OCI-LY3 (cell line): ENCODE measurements around the gene WDFY4.

Source experiments
- H2AFZ ChIP-seq: fragments of 200-600, 300-600 bp; shearing (Covaris generic); 2 replicates; pipeline ENCODE4 v1.6.0; 2014; ENCODE audit warnings: antibody characterized with exemption, low read depth, low read length
- H3K27ac ChIP-seq: fragments of 200-600, 300-600 bp; sonication (generic); 2 replicates; pipeline ENCODE4 v1.5.1; 2014; ENCODE audit warnings: mild to moderate bottlenecking, low read length, moderate library complexity, mixed read lengths
- H3K27me3 ChIP-seq: fragments of 200-600, 300-600 bp; sonication (generic); 2 replicates; pipeline ENCODE4 v1.6.1; 2014; ENCODE audit warnings: low read depth, low read length, mixed read lengths
- H3K36me3 ChIP-seq: fragments of 200-600, 300-600 bp; sonication (generic); replicated peaks from 2 replicates; pipeline ENCODE3; 2014; ENCODE audit warnings: low read depth, low read length, mixed read lengths
- H3K4me1 ChIP-seq: fragments of 300-600, 200-600 bp; sonication (generic); 2 replicates; pipeline ENCODE4 v1.6.1; 2014; ENCODE audit warnings: low read length, mixed read lengths
- H3K4me2 ChIP-seq: fragments of 200-600, 300-600 bp; sonication (generic); 2 replicates; pipeline ENCODE4 v1.6.1; 2014; ENCODE audit warnings: low read length, mixed read lengths
- H3K4me3 ChIP-seq: fragments of 300-600, 200-600 bp; sonication (generic); 2 replicates; pipeline ENCODE4 v1.5.1; 2014; ENCODE audit warnings: antibody characterized with exemption, mild to moderate bottlenecking, low read length, moderate library complexity
- H3K79me2 ChIP-seq: fragments of 300-600, 200-600 bp; shearing (Covaris generic); 2 replicates; pipeline ENCODE4 v1.6.1; 2014; ENCODE audit warnings: mild to moderate bottlenecking, low read length, mixed read lengths
- H3K9ac ChIP-seq: fragments of 300-600, 200-600 bp; shearing (Covaris generic); 2 replicates; pipeline ENCODE4 v1.6.0; 2014; ENCODE audit warnings: mild to moderate bottlenecking, low read length, moderate library complexity
- H3K9me3 ChIP-seq: fragments of 200-600, 300-600 bp; shearing (Covaris generic); 2 replicates; pipeline ENCODE4 v1.6.1; 2014; ENCODE audit warnings: low read length, mixed read lengths; ENCODE audit not compliant: insufficient read depth
- H4K20me1 ChIP-seq: fragments of 200-600, 300-600 bp; sonication (generic); 2 replicates; pipeline ENCODE4 v1.6.1; 2016; ENCODE audit warnings: low read length, mixed read lengths; ENCODE audit not compliant: insufficient read depth
- CTCF ChIP-seq: fragments of 200-600, 300-600 bp; sonication (generic); IDR thresholded peaks from 2 replicates; pipeline ENCODE4 v1.5.1; 2014; ENCODE audit warnings: antibody characterized with exemption, low read length, low read depth
- EZH2phosphoT487 ChIP-seq: fragments of 200-600 bp; shearing (Covaris generic); IDR thresholded peaks from 2 replicates; pipeline ENCODE4 v1.6.1; 2018; ENCODE audit warnings: antibody characterized with exemption, mixed run types, low read depth

Gene WDFY4

DNA sequence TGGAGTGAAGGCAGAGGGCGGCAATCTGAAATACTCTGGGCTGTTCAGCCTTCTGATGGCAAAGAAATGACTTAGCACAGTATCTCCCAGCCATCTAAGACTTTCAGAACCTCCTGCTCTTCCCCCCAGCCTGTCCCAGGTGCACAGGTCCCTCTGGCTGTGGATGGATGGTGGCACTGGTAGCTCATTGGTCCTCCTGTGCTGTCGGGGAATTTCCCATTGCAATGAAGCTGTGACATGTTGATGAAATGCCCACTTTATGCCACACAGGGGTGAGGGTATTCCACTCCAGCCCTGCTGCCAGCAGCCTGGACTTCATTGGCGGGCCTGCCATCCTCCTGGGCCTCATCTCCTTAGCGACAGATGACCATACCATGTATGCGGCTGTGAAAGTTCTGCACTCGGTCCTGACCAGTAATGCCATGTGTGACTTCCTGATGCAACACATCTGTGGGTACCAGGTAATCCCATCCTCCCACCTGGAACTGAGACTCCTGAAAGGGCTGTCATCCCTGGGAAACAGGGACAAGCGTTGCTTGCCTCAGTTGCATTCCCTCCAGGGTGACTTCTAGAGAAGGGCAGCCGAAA, 105.9 kb downstream of the WDFY4 start:
- H3K4me2 ChIP-seq = no peak overlapping the region
- TF ChIP-seq EZH2phosphoT487 (no peak), CTCF (no peak)
- peaks cover 2% of the 10 kb centered on the region; the same call in 1 of the 2 replicates for H3K79me2 ChIP-seq
- H3K4me1 ChIP-seq = peaks cover 16% of the 10 kb centered on the region; the same call in 1 of the 2 replicates
- H4K20me1 ChIP-seq = no peaks in the 10 kb centered on the region; the same call in 1 of the 2 replicates
- H3K36me3 ChIP-seq = peaks cover 68% of the 10 kb centered on the region
- no peak overlapping the region for H3K9ac ChIP-seq
- H3K9me3 ChIP-seq = no peaks in the 10 kb centered on the region
- H3K27ac ChIP-seq = peak overlapping the region; percentile 62; the same call in 1 of the 2 replicates
- H2AFZ ChIP-seq = no peak overlapping the region
- H3K27me3 ChIP-seq = no peaks in the 10 kb centered on the region
- no peak overlapping the region for H3K4me3 ChIP-seq

DNA sequence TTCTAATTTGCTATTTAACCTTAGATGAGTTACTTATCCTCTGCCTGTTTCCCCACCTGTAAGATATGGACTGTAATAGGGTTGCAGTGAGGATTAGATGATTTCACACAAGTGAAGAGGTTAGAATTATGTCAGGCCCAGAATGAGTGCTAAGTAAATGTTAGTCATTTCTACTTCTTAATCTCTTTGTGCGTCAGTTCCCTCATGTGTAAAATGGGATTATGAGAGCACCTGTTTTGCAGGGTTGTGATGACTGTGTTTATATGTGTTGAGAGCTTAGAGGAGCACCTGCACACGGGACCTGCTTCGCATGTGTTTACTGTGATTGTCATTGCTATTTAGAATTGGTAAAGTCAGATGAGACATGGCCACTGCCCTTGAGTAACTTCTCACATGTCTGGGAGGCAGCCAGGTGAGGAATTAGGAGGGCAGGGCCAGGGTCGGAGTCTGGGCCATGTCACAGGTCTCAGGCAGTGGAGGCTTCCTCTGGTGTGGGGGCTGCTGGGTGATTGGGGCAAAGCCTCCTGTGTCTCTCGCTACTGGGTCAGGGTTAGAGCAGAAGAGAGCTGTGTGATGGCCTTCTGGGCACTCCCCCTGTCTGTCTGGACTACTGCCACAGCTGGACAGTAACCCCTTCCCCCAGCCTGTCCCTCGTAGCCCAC, 106.7 kb downstream of the WDFY4 start:
- Histone ChIP-seq H4K20me1 (no peaks in the 10 kb centered on the region; the same call in 1 of the 2 replicates), H3K4me3 (no peak overlapping the region), H3K9ac (no peak overlapping the region), H3K4me1 (peaks cover 16% of the 10 kb centered on the region; the same call in 1 of the 2 replicates), H3K36me3 (peaks cover 71% of the 10 kb centered on the region), H3K27me3 (no peaks in the 10 kb centered on the region), H3K27ac (peak overlapping the region; percentile 62; the same call in 1 of the 2 replicates), H3K4me2 (no peak overlapping the region), H3K79me2 (peaks cover 2% of the 10 kb centered on the region; the same call in 1 of the 2 replicates), H2AFZ (no peak overlapping the region), H3K9me3 (no peaks in the 10 kb centered on the region)
- TF ChIP-seq CTCF (no peak), EZH2phosphoT487 (no peak)

GRCh38 chr10:48792121-48792520, 107.4 kb downstream of the WDFY4 start:
- Histone ChIP-seq H3K4me2 (no peak overlapping the region), H2AFZ (no peak overlapping the region), H3K9me3 (no peaks in the 10 kb centered on the region), H3K27ac (peak overlapping the region; percentile 37; the same call in 1 of the 2 replicates), H3K36me3 (peaks cover 69% of the 10 kb centered on the region), H3K79me2 (peaks cover 2% of the 10 kb centered on the region; the same call in 1 of the 2 replicates), H3K9ac (no peak overlapping the region), H3K27me3 (no peaks in the 10 kb centered on the region), H3K4me1 (peaks cover 16% of the 10 kb centered on the region; the same call in 1 of the 2 replicates), H3K4me3 (no peak overlapping the region), H4K20me1 (no peaks in the 10 kb centered on the region; the same call in 1 of the 2 replicates)
- no peak for TF ChIP-seq EZH2phosphoT487
- no peak for TF ChIP-seq CTCF

GRCh38 chr10:48792687-48793096, 108.0 kb downstream of the WDFY4 start:
- H3K4me3 ChIP-seq = no peak overlapping the region
- H3K9ac ChIP-seq = no peak overlapping the region
- peaks cover 2% of the 10 kb centered on the region; the same call in 1 of the 2 replicates for H3K79me2 ChIP-seq
- peaks cover 16% of the 10 kb centered on the region; the same call in 1 of the 2 replicates for H3K4me1 ChIP-seq
- no peak overlapping the region for H2AFZ ChIP-seq
- no peak overlapping the region for H3K27ac ChIP-seq
- H3K9me3 ChIP-seq = no peaks in the 10 kb centered on the region
- H3K36me3 ChIP-seq = peaks cover 65% of the 10 kb centered on the region
- no peaks in the 10 kb centered on the region; the same call in 1 of the 2 replicates for H4K20me1 ChIP-seq
- H3K4me2 ChIP-seq = no peak overlapping the region
- no peaks in the 10 kb centered on the region for H3K27me3 ChIP-seq
- TF ChIP-seq EZH2phosphoT487 = no peak
- no peak for TF ChIP-seq CTCF
